Osteocyte (in vitro differentiated cells): ENCODE results near the gene HAPLN2. TPM values are rescaled to one million over a fixed set of nuclear protein-coding genes. Genes with fewer than 3 reads are reported as not detected.

ENCODE experiments used
- DNase-seq: peaks from one replicate; pipeline ENCODE4 v3.0.0; 2021; ENCODE audit warnings: mixed read lengths; ENCODE audit not compliant: unreplicated experiment; ENCODE audit errors: extremely low spot score
- H3K27ac Mint-ChIP-seq: one replicate; pipeline ENCODE4 v1.8.0; 2021; ENCODE audit warnings: mild to moderate bottlenecking, mixed read lengths; ENCODE audit not compliant: unreplicated experiment
- H3K27me3 Mint-ChIP-seq: one replicate; pipeline ENCODE4 v1.8.0; 2021; ENCODE audit warnings: mixed read lengths; ENCODE audit not compliant: unreplicated experiment
- H3K36me3 Mint-ChIP-seq: one replicate; pipeline ENCODE4 v1.8.0; 2021; ENCODE audit warnings: mixed read lengths; ENCODE audit not compliant: unreplicated experiment
- H3K4me1 Mint-ChIP-seq: one replicate; pipeline ENCODE4 v1.8.0; 2021; ENCODE audit warnings: mixed read lengths; ENCODE audit not compliant: unreplicated experiment
- H3K4me3 Mint-ChIP-seq: one replicate; pipeline ENCODE4 v1.8.0; 2021; ENCODE audit warnings: mild to moderate bottlenecking, moderate library complexity, mixed read lengths; ENCODE audit not compliant: unreplicated experiment
- H3K9me3 Mint-ChIP-seq: one replicate; pipeline ENCODE4 v1.8.0; 2021; ENCODE audit warnings: mixed read lengths; ENCODE audit not compliant: unreplicated experiment
- total RNA-seq: library from RNA; stranded (reverse); gene quantifications from 2 replicates; pipeline ENCODE4 v1.2.1, GENCODE V29; 2021
- TF ChIP-seq, protein P1 (sequence below): fragments of 200-600 bp; sonication (generic); IDR thresholded peaks from 2 replicates; pipeline ENCODE4 v1.5.0; 2021; ENCODE audit warnings: antibody characterized with exemption, mild to moderate bottlenecking, moderate library complexity

The HAPLN2 gene
- total RNA-seq, 1 donor from 2014 or later = 0.35 TPM

DNA sequence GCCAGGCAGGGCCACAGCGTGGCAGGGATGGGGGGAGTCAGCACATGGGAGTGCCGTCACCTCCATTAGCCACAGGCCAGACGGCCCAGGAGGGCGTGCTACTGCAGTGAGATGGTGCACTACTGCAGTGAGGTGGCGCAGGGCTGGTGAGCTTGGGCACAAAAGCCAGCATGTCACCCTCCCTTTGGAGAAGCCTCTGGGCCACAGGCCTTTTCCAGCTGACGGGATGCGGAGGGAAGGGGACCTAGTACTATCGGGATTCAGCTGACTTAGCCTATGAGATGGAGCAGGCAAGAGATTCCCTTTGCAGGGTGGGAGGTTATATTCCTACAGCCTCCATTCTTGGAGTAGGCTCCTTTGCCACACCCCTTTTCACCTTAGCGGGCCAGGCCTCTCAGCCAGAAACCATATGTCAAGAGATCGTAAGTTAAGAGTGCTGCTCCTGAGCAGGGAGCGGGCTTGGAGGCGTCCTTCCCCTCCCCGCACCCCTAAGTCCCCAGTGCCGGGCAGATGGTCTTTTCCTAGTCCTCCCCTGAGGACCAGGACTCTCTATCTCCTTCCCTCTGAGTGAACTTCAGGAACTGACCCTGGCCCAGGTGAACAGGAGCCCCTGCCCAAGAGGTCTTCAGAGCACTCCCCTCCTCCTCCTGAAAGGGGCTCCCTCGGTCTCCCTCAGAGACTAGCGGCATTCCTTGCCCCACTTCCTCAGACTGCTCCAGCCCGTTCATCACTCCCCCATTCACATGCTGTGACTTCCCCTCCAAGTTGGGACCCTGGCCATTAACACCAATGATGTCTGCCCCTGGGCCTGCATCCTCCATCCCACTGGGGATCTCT is 49.8 kb downstream of the HAPLN2 start:
- H3K36me3 Mint-ChIP-seq = peaks cover 19% of the 10 kb centered on the region
- DNase-seq = no peak
- peaks cover 41% of the 10 kb centered on the region for H3K4me1 Mint-ChIP-seq
- H3K27ac Mint-ChIP-seq = no peak overlapping the region
- no peak overlapping the region for H3K4me3 Mint-ChIP-seq
- TF ChIP-seq, protein P1, sequence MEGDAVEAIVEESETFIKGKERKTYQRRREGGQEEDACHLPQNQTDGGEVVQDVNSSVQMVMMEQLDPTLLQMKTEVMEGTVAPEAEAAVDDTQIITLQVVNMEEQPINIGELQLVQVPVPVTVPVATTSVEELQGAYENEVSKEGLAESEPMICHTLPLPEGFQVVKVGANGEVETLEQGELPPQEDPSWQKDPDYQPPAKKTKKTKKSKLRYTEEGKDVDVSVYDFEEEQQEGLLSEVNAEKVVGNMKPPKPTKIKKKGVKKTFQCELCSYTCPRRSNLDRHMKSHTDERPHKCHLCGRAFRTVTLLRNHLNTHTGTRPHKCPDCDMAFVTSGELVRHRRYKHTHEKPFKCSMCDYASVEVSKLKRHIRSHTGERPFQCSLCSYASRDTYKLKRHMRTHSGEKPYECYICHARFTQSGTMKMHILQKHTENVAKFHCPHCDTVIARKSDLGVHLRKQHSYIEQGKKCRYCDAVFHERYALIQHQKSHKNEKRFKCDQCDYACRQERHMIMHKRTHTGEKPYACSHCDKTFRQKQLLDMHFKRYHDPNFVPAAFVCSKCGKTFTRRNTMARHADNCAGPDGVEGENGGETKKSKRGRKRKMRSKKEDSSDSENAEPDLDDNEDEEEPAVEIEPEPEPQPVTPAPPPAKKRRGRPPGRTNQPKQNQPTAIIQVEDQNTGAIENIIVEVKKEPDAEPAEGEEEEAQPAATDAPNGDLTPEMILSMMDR = no peak
- no peaks in the 10 kb centered on the region for H3K27me3 Mint-ChIP-seq
- no peaks in the 10 kb centered on the region for H3K9me3 Mint-ChIP-seq

DNA sequence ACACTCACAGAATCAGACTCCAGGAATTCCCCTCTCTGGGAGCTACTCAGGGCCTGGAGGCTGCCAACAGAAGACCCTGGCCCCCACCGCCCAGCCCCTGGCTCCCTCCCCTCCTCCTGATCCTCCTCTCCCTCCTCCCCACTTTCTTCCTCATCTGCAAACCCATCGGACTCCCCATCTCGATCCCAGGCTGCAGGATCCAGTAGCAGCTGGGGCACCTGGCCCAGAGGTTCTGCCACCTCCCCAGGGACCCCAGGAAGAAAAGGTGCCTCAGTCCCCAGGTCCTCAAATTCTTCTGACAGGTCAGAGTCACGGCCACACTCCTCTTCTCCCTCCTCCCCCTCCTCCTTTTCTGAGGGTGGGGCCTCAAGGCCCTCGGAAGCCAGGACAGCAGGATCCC is 50.6 kb downstream of the HAPLN2 start:
- peaks cover 21% of the 10 kb centered on the region for H3K36me3 Mint-ChIP-seq
- no peak overlapping the region for H3K4me3 Mint-ChIP-seq
- H3K27me3 Mint-ChIP-seq = no peaks in the 10 kb centered on the region
- DNase-seq = no peak
- peaks cover 40% of the 10 kb centered on the region for H3K4me1 Mint-ChIP-seq
- TF ChIP-seq, protein P1 = no peak
- H3K9me3 Mint-ChIP-seq = no peaks in the 10 kb centered on the region
- no peak overlapping the region for H3K27ac Mint-ChIP-seq

DNA sequence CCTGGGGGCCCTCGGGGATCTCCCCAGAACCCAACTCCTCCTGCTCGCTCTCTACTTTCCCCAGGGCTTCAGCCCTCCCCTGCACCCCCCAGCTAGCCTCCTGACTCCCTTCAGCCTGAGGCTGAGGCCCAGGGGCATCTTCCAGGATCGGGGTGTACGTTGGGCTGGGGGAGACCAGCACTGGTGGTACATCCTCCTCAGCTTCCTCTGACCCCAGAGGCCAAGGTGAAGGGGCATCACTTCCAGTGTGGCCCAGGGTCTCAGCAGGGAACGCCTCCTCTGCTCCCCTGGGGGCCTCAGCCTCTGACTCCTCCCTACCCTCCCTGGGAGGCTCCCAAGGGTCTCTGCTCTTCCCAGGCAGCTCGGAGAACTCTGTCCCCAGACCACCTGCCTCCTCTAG is 51.1 kb downstream of the HAPLN2 start:
- H3K36me3 Mint-ChIP-seq = peaks cover 21% of the 10 kb centered on the region
- DNase-seq = no peak
- no peaks in the 10 kb centered on the region for H3K27me3 Mint-ChIP-seq
- peaks cover 41% of the 10 kb centered on the region for H3K4me1 Mint-ChIP-seq
- TF ChIP-seq, protein P1 = no peak
- no peak overlapping the region for H3K4me3 Mint-ChIP-seq
- no peak overlapping the region for H3K27ac Mint-ChIP-seq
- H3K9me3 Mint-ChIP-seq = no peaks in the 10 kb centered on the region

DNA sequence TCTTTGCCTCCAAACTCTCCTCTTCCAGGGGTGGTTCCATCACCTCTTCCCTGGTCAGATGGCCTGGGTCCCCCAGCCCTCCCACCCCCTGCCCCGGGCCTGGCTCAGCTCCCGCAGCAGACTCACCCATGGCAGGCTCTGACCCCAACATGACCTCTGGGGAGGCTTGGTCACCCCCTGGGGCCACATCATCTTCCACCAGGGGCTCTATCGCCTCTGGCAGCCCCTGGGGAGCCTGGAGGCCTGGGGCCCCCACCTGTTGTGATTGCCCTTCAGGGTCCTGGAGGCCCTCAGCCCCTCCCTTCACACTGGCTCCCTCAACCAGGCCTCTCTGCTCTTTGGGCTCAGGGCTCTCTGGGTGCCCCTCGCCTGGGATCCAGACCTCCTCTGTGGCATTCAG is 51.6 kb downstream of the HAPLN2 start:
- no peak for DNase-seq
- Mint-ChIP-seq H3K9me3 (no peaks in the 10 kb centered on the region), H3K4me3 (no peak overlapping the region), H3K27ac (no peak overlapping the region), H3K27me3 (no peaks in the 10 kb centered on the region), H3K4me1 (peaks cover 41% of the 10 kb centered on the region), H3K36me3 (peaks cover 21% of the 10 kb centered on the region)
- TF ChIP-seq, protein P1 = no peak

DNA sequence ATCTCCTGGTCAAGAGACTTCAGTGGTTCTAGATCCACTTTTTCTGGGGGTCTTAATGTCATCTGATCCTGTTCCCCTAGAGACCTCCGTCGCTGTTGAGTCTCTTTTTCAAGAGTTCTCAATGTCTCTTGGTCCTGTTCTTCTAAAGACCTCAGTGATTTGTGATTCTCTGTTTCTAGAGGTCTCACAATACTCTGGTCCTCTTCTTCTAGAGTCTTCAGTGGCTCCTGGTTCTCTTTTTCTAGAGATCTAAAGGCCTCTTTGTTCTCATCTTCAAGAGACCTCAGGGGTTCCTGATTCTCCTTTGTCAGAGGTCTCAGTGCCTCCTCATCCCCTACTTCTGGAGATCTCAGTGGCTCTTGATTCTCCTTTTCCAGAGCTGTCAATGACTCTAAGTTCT is 52.6 kb downstream of the HAPLN2 start:
- Mint-ChIP-seq H3K27ac (no peak overlapping the region), H3K9me3 (no peaks in the 10 kb centered on the region), H3K4me1 (peaks cover 42% of the 10 kb centered on the region), H3K27me3 (no peaks in the 10 kb centered on the region), H3K4me3 (no peak overlapping the region), H3K36me3 (peaks cover 21% of the 10 kb centered on the region)
- TF ChIP-seq, protein P1 = no peak
- DNase-seq = no peak
